HCT116 (cell line): ENCODE results near the gene ARRDC4. TPM values are rescaled to one million over a fixed set of nuclear protein-coding genes. Genes with fewer than 3 reads are reported as not detected.

Source experiments
- ATAC-seq: fragments of 200-7000 bp; cut with Tn5 transposase; 2 replicates; pipeline ENCODE4 v1.9.1; 2020; ENCODE audit warnings: mild to moderate bottlenecking, moderate library complexity
- BruUV-seq: library from RNA; stranded (reverse); fragments of 400-500 nt; replicated peaks from 2 replicates; lab custom pipeline; 2021; lab: Mats Ljungman, UMichigan
- CTCF ChIA-PET: fragments of 300-600 bp; sonication (Branson Sonifier 250); formaldehyde crosslinking; loops from one replicate; lab custom pipeline; 2021; ENCODE audit warnings: antibody characterized with exemption; lab: Charles Lee
- POLR2A ChIA-PET: fragments of 300-600, 350-600 bp; sonication (Branson Sonifier 250); formaldehyde crosslinking; loops from one replicate; lab custom pipeline; 2021; ENCODE audit warnings: antibody characterized with exemption; lab: Charles Lee
- RAD21 ChIA-PET, 2 experiments: fragments of 300-600 bp; sonication (Branson Sonifier 250); formaldehyde crosslinking; loops; one replicate each; lab custom pipeline; 2023; ENCODE audit warnings: low total read pairs in 2 of 2; ENCODE audit not compliant: uncharacterized antibody in 2 of 2, unreplicated experiment in 2 of 2, low non-redundant PET in 1 of 2; lab: Charles Lee
- DNase-seq: peaks from one replicate; pipeline ENCODE4 v3.0.0-alpha.2; 2010; ENCODE audit warnings: low read depth, low spot score
- H2AFZ ChIP-seq: fragments of 200-600 bp; shearing (Covaris generic), sonication (generic); 2 replicates; pipeline ENCODE4 v1.6.1; 2017; ENCODE audit warnings: low read depth, mixed run types, mixed read lengths, antibody characterized with exemption, low read length; ENCODE audit not compliant: poor library complexity, severe bottlenecking
- H3K27ac ChIP-seq: 2 replicates; pipeline ENCODE4 v1.5.1; 2012; ENCODE audit warnings: low read depth, low read length
- H3K27me3 ChIP-seq: fragments of 200-600 bp; sonication (generic); 2 replicates; pipeline ENCODE4 v1.6.1; 2016; ENCODE audit warnings: mixed run types, low read length, mixed read lengths; ENCODE audit not compliant: insufficient read depth
- H3K36me3 ChIP-seq, 2 experiments: fragments of 200-500 bp in 1 of 2; fragments of 200-600 bp in 1 of 2; sonication (Bioruptor generic) in 1 of 2; sonication (generic) in 1 of 2; 2 replicates each; pipeline versions ENCODE4 v1.5.1 to v1.6.1; 2014 to 2016; ENCODE audit warnings: low read length in 2 of 2, inconsistent platforms in 1 of 2, mixed read lengths in 1 of 2, mixed run types in 1 of 2; ENCODE audit not compliant: insufficient read depth in 2 of 2, control insufficient read depth in 1 of 2
- H3K4me1 ChIP-seq, 2 experiments: fragments of 200-600 bp in 1 of 2; sonication (generic) in 1 of 2; 2 replicates each; pipeline versions ENCODE4 v1.5.1 to v1.6.1; 2012 to 2017; ENCODE audit warnings: low read length in 2 of 2, inconsistent platforms in 1 of 2, mild to moderate bottlenecking in 1 of 2, mixed read lengths in 1 of 2, mixed run types in 1 of 2, moderate library complexity in 1 of 2; ENCODE audit not compliant: insufficient read depth in 2 of 2, control insufficient read depth in 1 of 2
- H3K4me2 ChIP-seq: fragments of 200-600 bp; sonication (generic); 2 replicates; pipeline ENCODE4 v1.6.1; 2017; ENCODE audit warnings: mixed run types, low read length, mixed read lengths
- H3K4me3 ChIP-seq, 2 experiments: fragments of 200-600 bp in 1 of 2; sonication (generic) in 1 of 2; replicated peaks in 1 of 2; 2 replicates each; pipeline ENCODE4 v1.5.1; 2011 to 2016; ENCODE audit warnings: low read length in 2 of 2, control low read depth in 1 of 2, low read depth in 1 of 2, mild to moderate bottlenecking in 1 of 2, mixed read lengths in 1 of 2, mixed run types in 1 of 2
- H3K79me2 ChIP-seq: fragments of 200-600 bp; sonication (generic); 2 replicates; pipeline ENCODE4 v1.6.1; 2017; ENCODE audit warnings: mild to moderate bottlenecking, mixed run types, low read length, moderate library complexity, mixed read lengths; ENCODE audit not compliant: insufficient read depth
- H3K9ac ChIP-seq: fragments of 200-600 bp; sonication (generic); 2 replicates; pipeline ENCODE4 v1.6.1; 2016; ENCODE audit warnings: low read length, mixed read lengths
- H3K9me2 ChIP-seq: fragments of 200-600 bp; sonication (generic), shearing (Covaris generic); 2 replicates; pipeline ENCODE4 v1.6.1; 2017; ENCODE audit warnings: mixed run types, mild to moderate bottlenecking, moderate library complexity; ENCODE audit not compliant: insufficient read depth
- H3K9me3 ChIP-seq, 2 experiments: fragments of 200-500 bp in 1 of 2; fragments of 200-600 bp in 1 of 2; sonication (Bioruptor generic) in 1 of 2; sonication (generic) in 1 of 2; 2 replicates each; pipeline ENCODE4 v1.6.1; 2014 to 2017; ENCODE audit warnings: low read length in 2 of 2, mixed read lengths in 2 of 2, inconsistent platforms in 1 of 2, low read depth in 1 of 2, mild to moderate bottlenecking in 1 of 2, mixed run types in 1 of 2, moderate library complexity in 1 of 2; ENCODE audit not compliant: control insufficient read depth in 1 of 2, insufficient read depth in 1 of 2
- H4K20me1 ChIP-seq: fragments of 200-600 bp; sonication (generic), shearing (Covaris generic); 2 replicates; pipeline ENCODE4 v1.6.1; 2017; ENCODE audit warnings: mixed run types, mild to moderate bottlenecking, moderate library complexity; ENCODE audit not compliant: insufficient read depth
- ATF3 ChIP-seq: IDR thresholded peaks from 2 replicates; pipeline ENCODE4 v1.6.1; 2012
- CEBPB ChIP-seq: IDR thresholded peaks from 2 replicates; pipeline ENCODE4 v1.6.1; 2012; ENCODE audit warnings: low read depth
- EGR1 ChIP-seq: IDR thresholded peaks from 2 replicates; pipeline ENCODE4 v1.6.1; 2012; ENCODE audit warnings: low read depth
- ELF1 ChIP-seq: IDR thresholded peaks from 2 replicates; pipeline ENCODE4 v1.6.1; 2012; ENCODE audit warnings: low read depth, borderline replicate concordance
- EZH2 ChIP-seq: fragments of 200-600 bp; sonication (generic); IDR thresholded peaks from 2 replicates; pipeline ENCODE4 v1.6.1; 2017; ENCODE audit warnings: antibody characterized with exemption, mixed run types
- FOSL1 ChIP-seq: IDR thresholded peaks from 2 replicates; pipeline ENCODE4 v1.6.1; 2012; ENCODE audit warnings: low read depth
- JUND ChIP-seq: IDR thresholded peaks from 2 replicates; pipeline ENCODE4 v1.6.1; 2012
- POLR2AphosphoS5 ChIP-seq: IDR thresholded peaks from 2 replicates; pipeline ENCODE4 v1.6.1; 2011; ENCODE audit warnings: mild to moderate bottlenecking, low read depth, low read length, moderate library complexity
- REST ChIP-seq: IDR thresholded peaks from 2 replicates; pipeline ENCODE4 v1.6.1; 2012; ENCODE audit warnings: low read depth
- SIN3A ChIP-seq: IDR thresholded peaks from 2 replicates; pipeline ENCODE4 v1.6.1; 2012; ENCODE audit warnings: low read depth
- SP1 ChIP-seq: IDR thresholded peaks from 2 replicates; pipeline ENCODE4 v1.6.1; 2012; ENCODE audit warnings: low read depth
- SRF ChIP-seq: IDR thresholded peaks from 2 replicates; pipeline ENCODE4 v1.6.1; 2012; ENCODE audit warnings: low read depth
- YY1 ChIP-seq: IDR thresholded peaks from 2 replicates; pipeline ENCODE4 v1.6.1; 2011; ENCODE audit warnings: low read length, low read depth, moderate library complexity, mild to moderate bottlenecking; ENCODE audit not compliant: insufficient replicate concordance; ENCODE audit errors: extremely low read depth
- ZBTB33 ChIP-seq: IDR thresholded peaks from 2 replicates; pipeline ENCODE4 v1.6.1; 2011; ENCODE audit warnings: mild to moderate bottlenecking, low read length, moderate library complexity; ENCODE audit not compliant: insufficient replicate concordance; ENCODE audit errors: extremely low read depth
- ZFX ChIP-seq: fragments of 450-650 bp; IDR thresholded peaks from 2 replicates; pipeline ENCODE4 v1.6.1; 2017
- ZNF274 ChIP-seq: fragments of 200-500 bp; sonication (Bioruptor generic); IDR thresholded peaks from 2 replicates; pipeline ENCODE4 v1.6.1; 2014; ENCODE audit warnings: mild to moderate bottlenecking, low read depth, low read length, inconsistent platforms
- intact Hi-C: fragments of 100-400 bp; cut with micrococcal nuclease; formaldehyde crosslinking; loops from 2 replicates; pipeline ENCODE4 v1.10.0; 2022
- total RNA-seq: library from RNA; stranded (reverse); gene quantifications from one replicate; pipeline ENCODE4 v1.2.1, GENCODE V29; 2021; ENCODE audit not compliant: unreplicated experiment
- TF ChIP-seq, protein P1 (sequence below): IDR thresholded peaks from 2 replicates; pipeline ENCODE4 v1.6.1; 2012

The ARRDC4 gene
- total RNA-seq, 1 experiment from 2014 or later: 19.6 TPM

DNA sequence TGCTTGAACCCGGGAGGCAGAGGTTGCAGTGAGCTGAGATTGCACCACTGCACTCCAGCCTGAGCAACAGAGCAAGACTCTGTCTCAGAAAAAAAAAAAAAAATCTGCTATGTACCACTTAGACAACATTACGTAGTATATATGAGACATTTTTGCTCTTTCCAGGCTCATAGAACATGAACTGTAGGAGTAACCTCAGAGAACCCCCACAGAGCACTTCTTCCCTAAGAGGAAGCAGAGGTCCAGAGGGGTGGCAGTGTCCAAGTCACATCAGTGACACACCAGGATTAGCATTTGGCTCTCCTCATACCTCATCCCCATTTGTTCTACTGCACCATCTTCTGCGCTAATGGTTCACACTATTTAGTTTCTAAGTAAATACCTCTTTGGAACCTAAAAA, 33.7 kb downstream of the ARRDC4 start:
- no TSS peak for BruUV-seq
- Histone ChIP-seq H4K20me1 (no peaks in the 10 kb centered on the region), H3K9me3 (no peaks in the 10 kb centered on the region), H2AFZ (no peak overlapping the region), H3K79me2 (no peaks in the 10 kb centered on the region), H3K4me1 (no peaks in the 10 kb centered on the region), H3K4me2 (no peak overlapping the region), H3K9ac (no peak overlapping the region), H3K9me2 (no peaks in the 10 kb centered on the region), H3K4me3 (no peak overlapping the region), H3K27ac (no peak overlapping the region), H3K27me3 (no peaks in the 10 kb centered on the region), H3K36me3 (no peaks in the 10 kb centered on the region)
- CTCF ChIA-PET: no interaction called here
- TF ChIP-seq JUND: no peak
- no peak for TF ChIP-seq SP1
- no peak for TF ChIP-seq SRF
- TF ChIP-seq ZNF274: no peak
- no peak for TF ChIP-seq ZBTB33
- no peak for TF ChIP-seq ELF1
- no peak for TF ChIP-seq SIN3A
- TF ChIP-seq EGR1: no peak
- TF ChIP-seq ZFX: no peak
- TF ChIP-seq POLR2AphosphoS5: no peak
- no peak for TF ChIP-seq ATF3
- TF ChIP-seq CEBPB: no peak
- no peak for TF ChIP-seq YY1
- no peak for TF ChIP-seq REST
- TF ChIP-seq EZH2: no peak
- TF ChIP-seq, protein P1, sequence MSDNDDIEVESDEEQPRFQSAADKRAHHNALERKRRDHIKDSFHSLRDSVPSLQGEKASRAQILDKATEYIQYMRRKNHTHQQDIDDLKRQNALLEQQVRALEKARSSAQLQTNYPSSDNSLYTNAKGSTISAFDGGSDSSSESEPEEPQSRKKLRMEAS: no peak
- no peak for TF ChIP-seq FOSL1
- ATAC-seq (no peak), DNase-seq (no peak)
- intact Hi-C loops: no loop called here
- POLR2A ChIA-PET: no interaction called here
- RAD21 ChIA-PET: no interaction called here
